ENCODE data around the gene STRIP1. TPM values are rescaled to one million over a fixed set of nuclear protein-coding genes. Genes with fewer than 3 reads are reported as not detected.

STRIP1 gene
- total RNA-seq, 2 experiments from 2014 or later: 42.2 to 45.5 TPM

- no peak overlapping the region for H3K27ac ChIP-seq (ENCODE audit: low read depth, low read length, poor library complexity, severe bottlenecking)
- BruUV-seq (replicated peaks): no TSS peak
- no peaks in the 10 kb centered on the region for H4K20me1 ChIP-seq (ENCODE audit: insufficient read depth, low read length)
- H3K36me3 ChIP-seq (ENCODE audit: insufficient read depth, low read length): peaks cover 99% of the 10 kb centered on the region
- POLR2A ChIA-PET: interaction anchor here (0.5 kb wide), 1 partner anchor 296 kb away, joined by 3 read pairs; the partner anchor contains the start of gene RBM15
- no peaks in the 10 kb centered on the region for H3K9me3 ChIP-seq (ENCODE audit: low read length)
- H3K4me1 ChIP-seq (ENCODE audit: insufficient read depth, low read length, poor library complexity, severe bottlenecking): no peaks in the 10 kb centered on the region
- no peak for DNase-seq (ENCODE audit: low spot score)
- H3K79me2 ChIP-seq (ENCODE audit: insufficient read depth, low read depth, low read length): no peaks in the 10 kb centered on the region
- intact Hi-C loops (cut with micrococcal nuclease; ENCODE audit: unreplicated experiment): no loop called here
- H3K4me2 ChIP-seq (ENCODE audit: low read length): no peak overlapping the region
- CTCF ChIA-PET (ENCODE audit: unreplicated experiment): no interaction called here
- no peak for TF ChIP-seq EZH2phosphoT487 (IDR thresholded peaks at IDR 0.05; ENCODE audit: borderline replicate concordance, low read depth, low read length)
- no peak for TF ChIP-seq CTCF (conservative IDR thresholded peaks at IDR 0.05; ENCODE audit: low read length)
- H3K4me3 ChIP-seq (ENCODE audit: low read depth, low read length, poor library complexity, severe bottlenecking): no peak overlapping the region
- H2AFZ ChIP-seq (ENCODE audit: low read length): no peak overlapping the region
- no peaks in the 10 kb centered on the region for H3K9me2 ChIP-seq (ENCODE audit: insufficient read depth, low read length)
Measured at GRCh38 chr1:110043016-110043415, 8.6 kb downstream of the STRIP1 start.

- H3K9me2 ChIP-seq (ENCODE audit: insufficient read depth, low read length): no peaks in the 10 kb centered on the region
- no peak for TF ChIP-seq EZH2phosphoT487 (IDR thresholded peaks at IDR 0.05; ENCODE audit: borderline replicate concordance, low read depth, low read length)
- no peak for TF ChIP-seq CTCF (conservative IDR thresholded peaks at IDR 0.05; ENCODE audit: low read length)
- BruUV-seq (replicated peaks): no TSS peak
- intact Hi-C loops (cut with micrococcal nuclease; ENCODE audit: unreplicated experiment): no loop called here
- no peak overlapping the region for H2AFZ ChIP-seq (ENCODE audit: low read length)
- no peaks in the 10 kb centered on the region for H3K4me1 ChIP-seq (ENCODE audit: insufficient read depth, low read length, poor library complexity, severe bottlenecking)
- H3K4me2 ChIP-seq (ENCODE audit: low read length): no peak overlapping the region
- no peak overlapping the region for H3K4me3 ChIP-seq (ENCODE audit: low read depth, low read length, poor library complexity, severe bottlenecking)
- H3K36me3 ChIP-seq (ENCODE audit: insufficient read depth, low read length): peaks cover 99% of the 10 kb centered on the region
- no peaks in the 10 kb centered on the region for H3K79me2 ChIP-seq (ENCODE audit: insufficient read depth, low read depth, low read length)
- ChIA-PET CTCF (ENCODE audit: unreplicated experiment) (no interaction called here), POLR2A (interaction anchor here (0.6 kb wide), 1 partner anchor 762 kb away, joined by 3 read pairs; no protein-coding TSS in a partner anchor)
- DNase-seq (ENCODE audit: low spot score): no peak
- no peaks in the 10 kb centered on the region for H4K20me1 ChIP-seq (ENCODE audit: insufficient read depth, low read length)
- no peaks in the 10 kb centered on the region for H3K9me3 ChIP-seq (ENCODE audit: low read length)
- no peak overlapping the region for H3K27ac ChIP-seq (ENCODE audit: low read depth, low read length, poor library complexity, severe bottlenecking)
Measured at GRCh38 chr1:110047463-110047862, 13.0 kb downstream of the STRIP1 start.

GRCh38 chr1:110048240-110048639, 13.8 kb downstream of the STRIP1 start:
- no TSS peak for BruUV-seq (replicated peaks)
- TF ChIP-seq CTCF (conservative IDR thresholded peaks at IDR 0.05; ENCODE audit: low read length) (no peak), EZH2phosphoT487 (IDR thresholded peaks at IDR 0.05; ENCODE audit: borderline replicate concordance, low read depth, low read length) (no peak)
- Histone ChIP-seq H3K79me2 (ENCODE audit: insufficient read depth, low read depth, low read length) (no peaks in the 10 kb centered on the region), H4K20me1 (ENCODE audit: insufficient read depth, low read length) (no peaks in the 10 kb centered on the region), H3K4me1 (ENCODE audit: insufficient read depth, low read length, poor library complexity, severe bottlenecking) (no peaks in the 10 kb centered on the region), H2AFZ (ENCODE audit: low read length) (no peak overlapping the region), H3K36me3 (ENCODE audit: insufficient read depth, low read length) (peaks cover 99% of the 10 kb centered on the region), H3K27ac (ENCODE audit: low read depth, low read length, poor library complexity, severe bottlenecking) (no peak overlapping the region), H3K9me2 (ENCODE audit: insufficient read depth, low read length) (no peaks in the 10 kb centered on the region), H3K4me2 (ENCODE audit: low read length) (no peak overlapping the region), H3K9me3 (ENCODE audit: low read length) (no peaks in the 10 kb centered on the region), H3K4me3 (ENCODE audit: low read depth, low read length, poor library complexity, severe bottlenecking) (no peak overlapping the region)
- CTCF ChIA-PET (ENCODE audit: unreplicated experiment): interaction anchor here (0.6 kb wide), 1 partner anchor 57 kb away, joined by 3 read pairs; no protein-coding TSS in a partner anchor
- intact Hi-C loops (cut with micrococcal nuclease; ENCODE audit: unreplicated experiment): no loop called here
- POLR2A ChIA-PET: no interaction called here
- DNase-seq (ENCODE audit: low spot score): no peak
